Measurements from ENCODE around the gene FARP1. TPM values are rescaled to one million over a fixed set of nuclear protein-coding genes. Genes with fewer than 3 reads are reported as not detected.

The FARP1 gene
- total and polyA plus RNA-seq, 2 of the 13 experiments (the other 11 are each of a cell fraction or from before 2014, with no cell fraction given), result 70.6 to 126 TPM

DNA sequence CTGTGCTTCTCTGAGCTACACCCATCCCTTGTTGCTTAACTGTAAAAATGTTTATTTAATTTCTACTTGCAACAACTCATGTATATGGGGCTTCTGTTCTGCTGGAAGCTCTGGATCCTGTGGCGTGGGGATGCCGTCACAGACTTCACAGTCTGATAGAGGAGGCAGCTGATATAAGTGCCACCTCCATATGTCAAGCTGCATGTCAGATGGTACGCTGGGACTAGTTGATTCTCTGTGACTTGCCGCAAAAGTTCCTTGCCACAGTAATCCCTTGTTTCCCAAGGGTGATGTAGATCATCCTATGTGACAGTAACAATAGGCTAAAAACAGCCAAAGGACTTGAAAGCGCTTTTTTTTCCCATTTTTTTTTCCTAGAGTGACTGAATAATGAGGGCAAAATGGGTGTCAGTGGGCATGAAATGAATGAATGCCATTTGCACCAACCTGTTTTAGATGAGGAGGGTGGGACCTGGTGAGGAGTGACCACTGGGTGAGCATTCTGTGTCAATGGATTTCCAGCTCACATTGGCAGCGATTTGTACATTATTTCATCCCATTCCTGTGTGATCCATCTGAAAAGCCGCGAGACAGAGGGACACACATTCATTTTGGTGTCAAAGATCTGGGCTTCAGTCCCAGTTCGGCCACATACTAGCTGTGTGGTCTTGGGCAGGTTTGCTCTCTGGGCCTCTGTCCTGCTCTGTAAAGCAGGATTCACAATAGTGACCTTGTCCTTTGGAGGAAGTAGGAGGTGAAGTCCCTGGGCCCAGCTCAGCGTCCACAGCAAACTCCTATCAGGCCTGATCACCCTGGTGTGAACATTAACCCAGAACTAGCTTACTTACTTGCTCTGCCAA lies 123.0 kb downstream of the FARP1 start (continued):
- 0 out of 2 replicates have a peak, but pooled peaks have one; percentile 21 for TF ChIP-seq TCF7 (IDR thresholded peaks at IDR 0.05; ENCODE audit: low read depth)
- TF ChIP-seq TARDBP (CRISPR knock-in tag; IDR thresholded peaks at IDR 0.05), result peak; percentile 76
- TF ChIP-seq, protein P1, sequence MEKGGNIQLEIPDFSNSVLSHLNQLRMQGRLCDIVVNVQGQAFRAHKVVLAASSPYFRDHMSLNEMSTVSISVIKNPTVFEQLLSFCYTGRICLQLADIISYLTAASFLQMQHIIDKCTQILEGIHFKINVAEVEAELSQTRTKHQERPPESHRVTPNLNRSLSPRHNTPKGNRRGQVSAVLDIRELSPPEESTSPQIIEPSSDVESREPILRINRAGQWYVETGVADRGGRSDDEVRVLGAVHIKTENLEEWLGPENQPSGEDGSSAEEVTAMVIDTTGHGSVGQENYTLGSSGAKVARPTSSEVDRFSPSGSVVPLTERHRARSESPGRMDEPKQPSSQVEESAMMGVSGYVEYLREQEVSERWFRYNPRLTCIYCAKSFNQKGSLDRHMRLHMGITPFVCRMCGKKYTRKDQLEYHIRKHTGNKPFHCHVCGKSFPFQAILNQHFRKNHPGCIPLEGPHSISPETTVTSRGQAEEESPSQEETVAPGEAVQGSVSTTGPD (CRISPR knock-in tag; IDR thresholded peaks at IDR 0.05), result no peak
- TF ChIP-seq KLF16 (CRISPR knock-in tag; IDR thresholded peaks at IDR 0.05), result peak in 1 of 2 experiments; percentile 64; a peak in 1 of 4 replicates
- no peak; the same call in 1 of the 2 replicates for TF ChIP-seq ZSCAN31 (CRISPR knock-in tag; IDR thresholded peaks at IDR 0.05; ENCODE audit: low read depth)
- TF ChIP-seq CREM (IDR thresholded peaks at IDR 0.05), result peak; percentile 69; the same call in 1 of the 2 replicates
- TF ChIP-seq CREM (CRISPR knock-in tag; IDR thresholded peaks at IDR 0.05), result no peak
- no peak for TF ChIP-seq ZNF407 (CRISPR knock-in tag; IDR thresholded peaks at IDR 0.05; ENCODE audit: not compliant biosample characterization)
- TF ChIP-seq MAX (IDR thresholded peaks at IDR 0.05), result no peak; the same call in 1 of the 2 replicates
- peak; percentile 80 for TF ChIP-seq PITX1 (CRISPR knock-in tag; IDR thresholded peaks at IDR 0.05)
- TF ChIP-seq SP4 (CRISPR knock-in tag; IDR thresholded peaks at IDR 0.05), result no peak
- TF ChIP-seq PHB2 (IDR thresholded peaks at IDR 0.05; ENCODE audit: partially characterized antibody), result no peak
- TF ChIP-seq KDM3A (CRISPR knock-in tag; IDR thresholded peaks at IDR 0.05; ENCODE audit: low read depth), result 0 out of 2 replicates have a peak, but pooled peaks have one; percentile 21
- TF ChIP-seq ZNF33A (CRISPR knock-in tag; IDR thresholded peaks at IDR 0.05; ENCODE audit: borderline replicate concordance), result no peak
- TF ChIP-seq ARNTL (CRISPR knock-in tag; IDR thresholded peaks at IDR 0.05), result no peak
- 0 out of 2 replicates have a peak, but pooled peaks have one; percentile 21 for TF ChIP-seq POGK (CRISPR knock-in tag; conservative IDR thresholded peaks at IDR 0.05)
- 0 out of 2 replicates have a peak, but pooled peaks have one; percentile 28 for TF ChIP-seq ZNF337 (CRISPR knock-in tag; IDR thresholded peaks at IDR 0.05; ENCODE audit: borderline replicate concordance, low read depth)

Data from HepG2 (cell line).